IMR-90 (cell line): Measurements from ENCODE around the gene NRP2.

Source experiments
- BHLHE40 ChIP-seq: fragments of 150-350 bp; IDR thresholded peaks from 2 replicates; pipeline ENCODE4 v1.6.1; 2016; ENCODE audit warnings: mild to moderate bottlenecking, low read depth, low read length
- CEBPB ChIP-seq: IDR thresholded peaks from 2 replicates; pipeline ENCODE4 v1.6.1; 2012; ENCODE audit warnings: low read depth, low read length, improper control_type of control experiment
- CTCF ChIP-seq: conservative IDR thresholded peaks from 2 replicates; pipeline ENCODE4 v1.5.1; 2012; ENCODE audit warnings: mild to moderate bottlenecking, low read depth, low read length, improper control_type of control experiment
- FOS ChIP-seq: fragments of 150-350 bp; IDR thresholded peaks from 2 replicates; pipeline ENCODE4 v1.6.1; 2016; ENCODE audit warnings: low read depth, low read length
- MAFK ChIP-seq: IDR thresholded peaks from 2 replicates; pipeline ENCODE4 v1.6.1; 2012; ENCODE audit warnings: low read depth, low read length, improper control_type of control experiment
- POLR2A ChIP-seq: IDR thresholded peaks from 2 replicates; pipeline ENCODE4 v1.6.1; 2012; ENCODE audit warnings: mild to moderate bottlenecking, low read depth, low read length
- RAD21 ChIP-seq: IDR thresholded peaks from 2 replicates; pipeline ENCODE4 v1.6.1; 2012; ENCODE audit warnings: low read length, improper control_type of control experiment
- RFX5 ChIP-seq: IDR thresholded peaks from 2 replicates; pipeline ENCODE4 v1.8.0; 2012; ENCODE audit warnings: low read depth, mild to moderate bottlenecking, low read length, moderate library complexity

- TF ChIP-seq BHLHE40 (no peak), MAFK (no peak), POLR2A (no peak), RAD21 (no peak), CEBPB (no peak), CTCF (no peak), RFX5 (no peak), FOS (no peak)
Measured at GRCh38 chr2:205637779-205638503, 44.4 kb upstream of the NRP2 start.
